GM19455 (cell line): ENCODE measurements around the gene CWF19L1.

ENCODE experiments used
- ATAC-seq: cut with Tn5 transposase; IDR thresholded peaks from one replicate; pipeline ENCODE4 v1.9.1; 2021; ENCODE audit not compliant: unreplicated experiment

The CWF19L1 gene

GRCh38 chr10:100182908-100183307, 84.5 kb downstream of the CWF19L1 start:
- no peak for ATAC-seq
